Left lung (tissue), 10 donors: ENCODE results near the gene RABGEF1. TPM values are rescaled to one million over a fixed set of nuclear protein-coding genes. Genes with fewer than 3 reads are reported as not detected.
"Not testable (repeated sequence)": the region's sequence is repeated elsewhere in the genome, so short reads cannot be mapped to it uniquely, and the experiment has no call there.

ENCODE experiments used
- ATAC-seq: fragments of 200-7000 bp; cut with Tn5 transposase; one replicate; pipeline ENCODE4 v1.9.1; 2020; ENCODE audit warnings: moderate library complexity
- DNase-seq, 4 donors: peaks; one replicate each; pipeline ENCODE4 v3.0.0-alpha.2; 2013 to 2020
- H3K27ac ChIP-seq, 2 donors: fragments of 200-600 bp; sonication (generic) in 1 of 2; one replicate each; pipeline versions ENCODE4 v1.5.0 to v1.8.0; 2020 to 2021
- H3K27me3 ChIP-seq, 2 donors: fragments of 200-600 bp; sonication (generic) in 1 of 2; one replicate each; pipeline versions ENCODE4 v1.5.0 to v1.8.0; 2020 to 2021
- H3K36me3 ChIP-seq, 2 donors: fragments of 200-600 bp; sonication (generic) in 1 of 2; one replicate each; pipeline versions ENCODE4 v1.5.0 to v1.8.0; 2020 to 2021
- H3K4me1 ChIP-seq, 2 donors: fragments of 200-600 bp; one replicate each; pipeline ENCODE4 v1.8.0; 2021
- H3K4me3 ChIP-seq, 2 donors: fragments of 200-600 bp; sonication (generic) in 1 of 2; one replicate each; pipeline versions ENCODE4 v1.5.0 to v1.8.0; 2020 to 2021; ENCODE audit warnings: mild to moderate bottlenecking in 1 of 2
- H3K9me3 ChIP-seq, 2 donors: fragments of 200-600 bp; sonication (generic) in 1 of 2; one replicate each; pipeline versions ENCODE4 v1.5.0 to v1.8.0; 2020 to 2021
- CTCF ChIP-seq, 2 donors: fragments of 200-600 bp; sonication (generic) in 1 of 2; IDR thresholded peaks; one replicate each; pipeline versions ENCODE4 v1.5.0 to v1.8.0; 2021; ENCODE audit warnings: antibody characterized with exemption in 2 of 2
- intact Hi-C, 2 donors: fragments of 100-400 bp; cut with DNase I; formaldehyde crosslinking; loops; one replicate each; pipeline versions ENCODE4 v1.11.2 to v1.14.2; 2022
- polyA plus RNA-seq, 6 donors: library from polyadenylated mRNA; unstranded; fragments of 120-200 nt; gene quantifications; one replicate each; pipeline ENCODE4 v1.2.1, GENCODE V29; 2013; ENCODE audit not compliant: insufficient read length in 6 of 6
- total RNA-seq, 2 donors: library from RNA; stranded (reverse); fragmentation: NEBNext Ultra II Directional; extraction: Animal tissue kit (Norgen Biotek cat#: 25700); gene quantifications; one replicate each; pipeline ENCODE4 v1.2.1, GENCODE V29; 2021
- donor health status: DM: no; HTN: yes; CAD: no.
- donor health status: DM: no; HTN: no; CAD: no.

Gene RABGEF1
- total and polyA plus RNA-seq, 8 donors = 22.5 to 38.9 (median 32.4) TPM

DNA sequence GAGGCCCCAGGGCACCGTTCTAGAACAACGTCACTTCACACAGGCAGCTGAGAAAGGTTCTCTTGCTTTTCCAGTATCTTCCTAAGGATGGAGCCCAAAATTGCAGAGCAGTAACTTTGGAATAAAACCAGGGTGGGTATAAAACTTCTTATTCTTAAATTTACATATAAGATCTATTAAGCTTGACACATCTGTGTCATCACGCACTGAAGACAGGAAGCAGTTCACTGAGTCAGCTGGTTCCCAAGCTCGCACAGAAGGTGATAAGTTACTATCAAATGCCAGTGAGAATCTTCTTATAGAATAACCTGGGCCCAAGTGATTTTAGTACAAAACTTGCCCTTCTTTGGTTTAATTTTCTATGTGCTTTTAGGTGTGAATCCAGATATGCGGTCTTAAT is 70.2 kb downstream of the RABGEF1 start:
- Histone ChIP-seq H3K27me3 (no peaks in the 10 kb centered on the region), H3K36me3 (peaks cover 0 to 63% of the 10 kb centered on the region in 2 donors), H3K4me1 (peaks cover 0 to 4% of the 10 kb centered on the region in 2 donors), H3K27ac (no peak overlapping the region), H3K9me3 (no peaks in the 10 kb centered on the region), H3K4me3 (no peak overlapping the region)
- ATAC-seq (no peak), DNase-seq (no peak)
- intact Hi-C loops = no loop called here
- TF ChIP-seq CTCF (IDR thresholded peaks at IDR 0.05) = no peak

GRCh38 chr7:66815186-66815875 is 74.8 kb downstream of the RABGEF1 start:
- ATAC-seq, H3K9me3 ChIP-seq, H3K4me3 ChIP-seq, DNase-seq, H3K4me1 ChIP-seq, intact Hi-C loops, H3K27ac ChIP-seq, H3K27me3 ChIP-seq: not testable (repeated sequence)
- peaks cover 0 to 17% of the 10 kb centered on the region in 2 donors for H3K36me3 ChIP-seq

DNA sequence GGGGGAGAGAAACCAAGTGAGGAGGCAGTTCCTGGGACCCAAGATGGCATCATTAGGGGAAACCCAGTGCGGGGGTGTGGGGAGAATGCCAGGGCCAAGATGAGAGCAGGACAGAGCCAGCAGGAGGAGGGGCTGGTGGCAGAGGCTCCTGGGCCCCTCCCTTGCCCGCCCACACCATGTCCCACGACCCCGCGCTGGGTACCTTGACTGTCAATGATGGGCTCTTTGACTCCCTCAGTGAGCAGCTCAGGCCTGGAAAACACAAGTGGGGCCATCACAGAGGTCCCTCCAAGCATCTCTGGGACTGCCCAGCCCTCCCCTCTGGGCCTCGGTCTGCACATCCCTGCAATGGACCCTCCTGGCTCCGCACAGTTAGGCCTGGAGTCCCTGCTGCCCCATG is 75.4 kb downstream of the RABGEF1 start:
- H3K9me3 ChIP-seq = no peaks in the 10 kb centered on the region
- no peaks in the 10 kb centered on the region for H3K27me3 ChIP-seq
- no peak for ATAC-seq
- intact Hi-C loops = no loop called here
- no peak overlapping the region for H3K27ac ChIP-seq
- DNase-seq = no peak
- H3K36me3 ChIP-seq = peaks cover 0 to 11% of the 10 kb centered on the region in 2 donors
- no peak for TF ChIP-seq CTCF (IDR thresholded peaks at IDR 0.05)
- peaks cover 0 to 7% of the 10 kb centered on the region in 2 donors for H3K4me1 ChIP-seq
- H3K4me3 ChIP-seq = no peak overlapping the region

DNA sequence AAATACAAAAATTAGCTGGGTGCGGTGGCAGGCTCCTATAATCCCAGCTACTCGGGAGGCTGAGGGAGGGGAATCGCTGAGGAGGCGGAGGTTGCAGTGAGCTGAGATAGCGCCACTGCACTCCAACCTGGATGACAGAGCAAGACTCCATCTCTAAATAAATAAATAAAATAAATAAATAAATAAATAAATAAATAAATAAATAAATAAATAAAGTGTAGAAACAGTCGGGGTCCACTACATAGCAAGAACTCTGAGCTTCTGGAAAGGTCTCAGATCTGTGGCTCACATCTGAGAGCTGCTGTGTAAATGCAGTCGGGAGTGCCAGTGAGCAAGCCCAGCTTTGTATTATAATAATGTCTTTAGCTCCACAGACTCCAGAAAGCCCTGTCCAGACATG is 76.1 kb downstream of the RABGEF1 start:
- H3K27ac ChIP-seq, intact Hi-C loops, ATAC-seq, H3K4me1 ChIP-seq, DNase-seq, H3K4me3 ChIP-seq, H3K36me3 ChIP-seq, H3K27me3 ChIP-seq, H3K9me3 ChIP-seq: not testable (repeated sequence)

GRCh38 chr7:66817208-66817795 is 76.8 kb downstream of the RABGEF1 start:
- ATAC-seq = peak; percentile 16

DNA sequence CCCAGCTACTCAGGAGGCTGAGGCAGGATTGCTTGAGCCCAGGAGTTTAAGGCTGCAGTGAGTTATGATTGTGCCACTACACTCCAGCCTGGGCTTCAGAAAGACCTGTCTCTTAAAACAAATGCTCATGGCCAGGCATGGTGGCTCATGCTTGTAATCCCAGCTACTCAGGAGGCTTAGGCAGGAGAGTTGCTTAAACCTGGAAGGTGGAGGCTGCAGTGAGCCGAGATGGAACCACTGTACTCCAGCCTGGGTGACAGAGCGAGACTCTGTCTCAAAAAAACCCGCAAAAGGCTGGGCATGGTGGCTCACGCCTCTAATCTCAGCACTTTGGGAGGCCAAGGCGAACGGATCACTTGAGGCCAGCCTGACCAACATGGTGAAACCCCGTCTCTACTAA is 77.4 kb downstream of the RABGEF1 start:
- H3K27ac ChIP-seq, ATAC-seq, DNase-seq, H3K4me3 ChIP-seq, H3K4me1 ChIP-seq, H3K36me3 ChIP-seq, H3K27me3 ChIP-seq, H3K9me3 ChIP-seq, intact Hi-C loops: not testable (repeated sequence)

More at GRCh38 chr7:66817208-66817795, 76.8 kb downstream of the RABGEF1 start:
- H3K9me3 ChIP-seq, H3K4me3 ChIP-seq, H3K36me3 ChIP-seq, H3K27me3 ChIP-seq, H3K4me1 ChIP-seq, DNase-seq, intact Hi-C loops: not testable (repeated sequence)
- H3K27ac ChIP-seq = peak overlapping the region in 1 of 2 donors; percentile 65

GRCh38 chr7:66824041-66824440 is 83.5 kb downstream of the RABGEF1 start:
- Histone ChIP-seq H3K4me3 (no peak overlapping the region), H3K36me3 (no peaks in the 10 kb centered on the region), H3K27me3 (no peaks in the 10 kb centered on the region), H3K9me3 (peaks cover 0 to 11% of the 10 kb centered on the region in 2 donors), H3K4me1 (no peaks in the 10 kb centered on the region), H3K27ac (no peak overlapping the region)
- DNase-seq (no peak), ATAC-seq (no peak)
- intact Hi-C loops = no loop called here
- TF ChIP-seq CTCF (IDR thresholded peaks at IDR 0.05) = no peak
